Calu3 (cell line): ENCODE results near the gene SPOCK3. TPM values are rescaled to one million over a fixed set of nuclear protein-coding genes. Genes with fewer than 3 reads are reported as not detected.

ENCODE experiments used
- BruUV-seq: library from RNA; stranded (reverse); fragments of 400-500 nt; replicated peaks from 2 replicates; lab custom pipeline; 2021; lab: Mats Ljungman, UMichigan
- CTCF ChIA-PET: fragments of 300-600 bp; sonication (Branson Sonifier 250); formaldehyde crosslinking; loops from one replicate; lab custom pipeline; 2022; ENCODE audit warnings: antibody characterized with exemption; lab: Charles Lee
- DNase-seq: peaks from one replicate; pipeline ENCODE4 v3.0.0; 2022
- H3K27ac Mint-ChIP-seq: one replicate; pipeline ENCODE4 v1.8.0; 2022; ENCODE audit warnings: mixed read lengths; ENCODE audit not compliant: unreplicated experiment
- H3K27me3 Mint-ChIP-seq: one replicate; pipeline ENCODE4 v1.8.0; 2022; ENCODE audit warnings: mixed read lengths; ENCODE audit not compliant: unreplicated experiment
- H3K36me3 Mint-ChIP-seq: one replicate; pipeline ENCODE4 v1.8.0; 2022; ENCODE audit warnings: mild to moderate bottlenecking, moderate library complexity, mixed read lengths; ENCODE audit not compliant: insufficient read depth, unreplicated experiment
- H3K4me1 Mint-ChIP-seq: one replicate; pipeline ENCODE4 v1.8.0; 2022; ENCODE audit warnings: mild to moderate bottlenecking, low read depth, mixed read lengths; ENCODE audit not compliant: unreplicated experiment
- H3K4me3 Mint-ChIP-seq: one replicate; pipeline ENCODE4 v1.8.0; 2022; ENCODE audit warnings: mild to moderate bottlenecking, low read depth, moderate library complexity, mixed read lengths; ENCODE audit not compliant: unreplicated experiment
- H3K9me3 Mint-ChIP-seq: one replicate; pipeline ENCODE4 v1.8.0; 2022; ENCODE audit warnings: low read depth, mixed read lengths; ENCODE audit not compliant: unreplicated experiment
- CTCF ChIP-seq: fragments of 200-600 bp; IDR thresholded peaks from one replicate; pipeline ENCODE4 v1.8.0; 2022; ENCODE audit warnings: antibody characterized with exemption; ENCODE audit not compliant: unreplicated experiment
- intact Hi-C: fragments of 100-400 bp; cut with micrococcal nuclease; formaldehyde crosslinking; loops from one replicate; pipeline ENCODE4 v1.10.0; 2022; ENCODE audit not compliant: unreplicated experiment
- total RNA-seq: library from RNA; stranded (reverse); gene quantifications from 2 replicates; pipeline ENCODE4 v1.2.3, GENCODE V29; 2022

SPOCK3 gene
- total RNA-seq, 1 experiment from 2014 or later, result 0.31 TPM

- CTCF ChIA-PET, result no interaction called here
- Mint-ChIP-seq H3K4me1 (no peaks in the 10 kb centered on the region), H3K4me3 (no peak overlapping the region), H3K27ac (no peak overlapping the region), H3K9me3 (peaks cover 13% of the 10 kb centered on the region), H3K27me3 (no peaks in the 10 kb centered on the region), H3K36me3 (no peaks in the 10 kb centered on the region)
- no peak for TF ChIP-seq CTCF
- intact Hi-C loops, result no loop called here
- no peak for DNase-seq
- BruUV-seq, result no TSS peak
These were observed 268.7 kb downstream of the SPOCK3 start for GRCh38 chr4:166965562-166965961.

GRCh38 chr4:166957451-166957850, 276.8 kb downstream of the SPOCK3 start:
- DNase-seq, result no peak
- intact Hi-C loops, result no loop called here
- peaks cover 10% of the 10 kb centered on the region for H3K9me3 Mint-ChIP-seq
- no peak overlapping the region for H3K4me3 Mint-ChIP-seq
- no peaks in the 10 kb centered on the region for H3K4me1 Mint-ChIP-seq
- BruUV-seq, result no TSS peak
- TF ChIP-seq CTCF, result no peak
- H3K36me3 Mint-ChIP-seq, result no peaks in the 10 kb centered on the region
- CTCF ChIA-PET, result no interaction called here
- no peaks in the 10 kb centered on the region for H3K27me3 Mint-ChIP-seq
- H3K27ac Mint-ChIP-seq, result no peak overlapping the region

- CTCF ChIA-PET, result no interaction called here
- H3K4me1 Mint-ChIP-seq, result no peaks in the 10 kb centered on the region
- BruUV-seq, result no TSS peak
- intact Hi-C loops, result no loop called here
- DNase-seq, result no peak
- no peaks in the 10 kb centered on the region for H3K36me3 Mint-ChIP-seq
- TF ChIP-seq CTCF, result no peak
- peaks cover 10% of the 10 kb centered on the region for H3K9me3 Mint-ChIP-seq
- H3K27ac Mint-ChIP-seq, result no peak overlapping the region
- H3K27me3 Mint-ChIP-seq, result no peaks in the 10 kb centered on the region
- no peak overlapping the region for H3K4me3 Mint-ChIP-seq
These were observed 277.8 kb downstream of the SPOCK3 start for GRCh38 chr4:166956484-166956883.

- intact Hi-C loops, result no loop called here
- Mint-ChIP-seq H3K4me3 (no peak overlapping the region), H3K27me3 (no peaks in the 10 kb centered on the region), H3K27ac (no peak overlapping the region), H3K36me3 (no peaks in the 10 kb centered on the region), H3K9me3 (no peaks in the 10 kb centered on the region), H3K4me1 (no peaks in the 10 kb centered on the region)
- CTCF ChIA-PET, result no interaction called here
- no TSS peak for BruUV-seq
- no peak for DNase-seq
- no peak for TF ChIP-seq CTCF
These were observed 292.7 kb downstream of the SPOCK3 start for GRCh38 chr4:166941629-166942028.

- DNase-seq, result no peak
- CTCF ChIA-PET, result no interaction called here
- Mint-ChIP-seq H3K27ac (no peak overlapping the region), H3K4me3 (no peak overlapping the region), H3K9me3 (no peaks in the 10 kb centered on the region), H3K36me3 (no peaks in the 10 kb centered on the region), H3K27me3 (no peaks in the 10 kb centered on the region), H3K4me1 (no peaks in the 10 kb centered on the region)
- TF ChIP-seq CTCF, result no peak
- intact Hi-C loops, result no loop called here
- BruUV-seq, result no TSS peak
These were observed 303.8 kb downstream of the SPOCK3 start for GRCh38 chr4:166930464-166930863.
